H1 (cell line): Measurements from ENCODE around the gene SEMA3D. TPM values are rescaled to one million over a fixed set of nuclear protein-coding genes. Genes with fewer than 3 reads are reported as not detected.

Source experiments
- HDAC6 ChIP-seq: IDR thresholded peaks from one replicate; pipeline ENCODE4 v1.7.1; 2012; ENCODE audit warnings: low read depth, mild to moderate bottlenecking, inconsistent platforms, low read length, moderate library complexity
- KDM4A ChIP-seq: IDR thresholded peaks from one replicate; pipeline ENCODE4 v1.7.1; 2012; ENCODE audit warnings: low read depth, mild to moderate bottlenecking, moderate library complexity, low read length, inconsistent platforms; ENCODE audit not compliant: severe bottlenecking
- RBBP5 ChIP-seq: IDR thresholded peaks from 2 replicates; pipeline ENCODE4 v1.7.1; 2012; ENCODE audit warnings: low read depth, mild to moderate bottlenecking, inconsistent platforms, low read length, moderate library complexity, borderline replicate concordance
- RXRA ChIP-seq: IDR thresholded peaks from 2 replicates; pipeline ENCODE4 v1.6.1; 2011; ENCODE audit warnings: low read depth, mild to moderate bottlenecking, low read length, moderate library complexity; ENCODE audit not compliant: insufficient read depth
- SUZ12 ChIP-seq: fragments of 200-600 bp; sonication (generic); IDR thresholded peaks from 2 replicates; pipeline ENCODE4 v1.6.1; 2012; ENCODE audit warnings: mild to moderate bottlenecking, inconsistent platforms, low read length, moderate library complexity, mixed read lengths
- polyA plus RNA-seq, 7 experiments: library from polyadenylated mRNA; depleted of rRNA in 3 of 7; stranded (reverse) in 5 of 7; unstranded in 2 of 7; fragments of >200 nt in 5 of 7; fragments of 200-250 nt in 2 of 7; gene quantifications; 1 replicate in 5 of 7; 2 replicates in 1 of 7; 4 replicates in 1 of 7; pipeline versions ENCODE4 v1.2.1 to v1.2.3, GENCODE V29; 2011 to 2013; ENCODE audit warnings: missing spikeins in 2 of 7, mixed read lengths in 2 of 7
- total RNA-seq: library from RNA; stranded (reverse); fragmentation: NEBNext Ultra II Directional; extraction: Animal tissue kit (Norgen Biotek cat#: 25700); gene quantifications from 2 replicates; pipeline ENCODE4 v1.2.1, GENCODE V29; 2021
- TF ChIP-seq, protein P1 (sequence below): fragments of 300-600 bp; sonication (generic); IDR thresholded peaks from 2 replicates; pipeline ENCODE4 v1.7.1; 2012; ENCODE audit warnings: low read length, moderate library complexity, mild to moderate bottlenecking, inconsistent platforms; ENCODE audit not compliant: insufficient replicate concordance

SEMA3D gene
- total and polyA plus RNA-seq, 2 of the 8 experiments (the other 6 are each of a cell fraction or from before 2014, with no cell fraction given), result 1.6 to 3.5 TPM

DNA sequence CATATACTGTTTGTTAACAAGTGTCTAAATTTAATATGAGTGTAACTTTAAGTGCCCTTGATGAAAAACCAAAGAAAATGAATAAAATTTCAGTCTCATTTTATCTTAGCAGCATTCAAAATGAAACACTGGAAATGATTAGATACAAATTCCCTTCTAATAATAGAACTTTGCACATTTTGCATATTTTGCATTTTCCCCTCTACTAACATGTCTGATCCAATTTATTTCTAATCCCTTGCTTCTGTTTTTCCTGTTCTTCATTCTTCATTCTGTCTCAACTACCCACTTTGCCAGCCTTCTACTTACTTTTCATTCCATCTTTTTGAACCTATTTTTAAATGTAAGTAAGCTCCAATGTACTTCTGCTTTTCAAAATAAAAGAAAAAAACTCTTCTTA lies 42.7 kb upstream of the SEMA3D start (continued):
- TF ChIP-seq, protein P1, sequence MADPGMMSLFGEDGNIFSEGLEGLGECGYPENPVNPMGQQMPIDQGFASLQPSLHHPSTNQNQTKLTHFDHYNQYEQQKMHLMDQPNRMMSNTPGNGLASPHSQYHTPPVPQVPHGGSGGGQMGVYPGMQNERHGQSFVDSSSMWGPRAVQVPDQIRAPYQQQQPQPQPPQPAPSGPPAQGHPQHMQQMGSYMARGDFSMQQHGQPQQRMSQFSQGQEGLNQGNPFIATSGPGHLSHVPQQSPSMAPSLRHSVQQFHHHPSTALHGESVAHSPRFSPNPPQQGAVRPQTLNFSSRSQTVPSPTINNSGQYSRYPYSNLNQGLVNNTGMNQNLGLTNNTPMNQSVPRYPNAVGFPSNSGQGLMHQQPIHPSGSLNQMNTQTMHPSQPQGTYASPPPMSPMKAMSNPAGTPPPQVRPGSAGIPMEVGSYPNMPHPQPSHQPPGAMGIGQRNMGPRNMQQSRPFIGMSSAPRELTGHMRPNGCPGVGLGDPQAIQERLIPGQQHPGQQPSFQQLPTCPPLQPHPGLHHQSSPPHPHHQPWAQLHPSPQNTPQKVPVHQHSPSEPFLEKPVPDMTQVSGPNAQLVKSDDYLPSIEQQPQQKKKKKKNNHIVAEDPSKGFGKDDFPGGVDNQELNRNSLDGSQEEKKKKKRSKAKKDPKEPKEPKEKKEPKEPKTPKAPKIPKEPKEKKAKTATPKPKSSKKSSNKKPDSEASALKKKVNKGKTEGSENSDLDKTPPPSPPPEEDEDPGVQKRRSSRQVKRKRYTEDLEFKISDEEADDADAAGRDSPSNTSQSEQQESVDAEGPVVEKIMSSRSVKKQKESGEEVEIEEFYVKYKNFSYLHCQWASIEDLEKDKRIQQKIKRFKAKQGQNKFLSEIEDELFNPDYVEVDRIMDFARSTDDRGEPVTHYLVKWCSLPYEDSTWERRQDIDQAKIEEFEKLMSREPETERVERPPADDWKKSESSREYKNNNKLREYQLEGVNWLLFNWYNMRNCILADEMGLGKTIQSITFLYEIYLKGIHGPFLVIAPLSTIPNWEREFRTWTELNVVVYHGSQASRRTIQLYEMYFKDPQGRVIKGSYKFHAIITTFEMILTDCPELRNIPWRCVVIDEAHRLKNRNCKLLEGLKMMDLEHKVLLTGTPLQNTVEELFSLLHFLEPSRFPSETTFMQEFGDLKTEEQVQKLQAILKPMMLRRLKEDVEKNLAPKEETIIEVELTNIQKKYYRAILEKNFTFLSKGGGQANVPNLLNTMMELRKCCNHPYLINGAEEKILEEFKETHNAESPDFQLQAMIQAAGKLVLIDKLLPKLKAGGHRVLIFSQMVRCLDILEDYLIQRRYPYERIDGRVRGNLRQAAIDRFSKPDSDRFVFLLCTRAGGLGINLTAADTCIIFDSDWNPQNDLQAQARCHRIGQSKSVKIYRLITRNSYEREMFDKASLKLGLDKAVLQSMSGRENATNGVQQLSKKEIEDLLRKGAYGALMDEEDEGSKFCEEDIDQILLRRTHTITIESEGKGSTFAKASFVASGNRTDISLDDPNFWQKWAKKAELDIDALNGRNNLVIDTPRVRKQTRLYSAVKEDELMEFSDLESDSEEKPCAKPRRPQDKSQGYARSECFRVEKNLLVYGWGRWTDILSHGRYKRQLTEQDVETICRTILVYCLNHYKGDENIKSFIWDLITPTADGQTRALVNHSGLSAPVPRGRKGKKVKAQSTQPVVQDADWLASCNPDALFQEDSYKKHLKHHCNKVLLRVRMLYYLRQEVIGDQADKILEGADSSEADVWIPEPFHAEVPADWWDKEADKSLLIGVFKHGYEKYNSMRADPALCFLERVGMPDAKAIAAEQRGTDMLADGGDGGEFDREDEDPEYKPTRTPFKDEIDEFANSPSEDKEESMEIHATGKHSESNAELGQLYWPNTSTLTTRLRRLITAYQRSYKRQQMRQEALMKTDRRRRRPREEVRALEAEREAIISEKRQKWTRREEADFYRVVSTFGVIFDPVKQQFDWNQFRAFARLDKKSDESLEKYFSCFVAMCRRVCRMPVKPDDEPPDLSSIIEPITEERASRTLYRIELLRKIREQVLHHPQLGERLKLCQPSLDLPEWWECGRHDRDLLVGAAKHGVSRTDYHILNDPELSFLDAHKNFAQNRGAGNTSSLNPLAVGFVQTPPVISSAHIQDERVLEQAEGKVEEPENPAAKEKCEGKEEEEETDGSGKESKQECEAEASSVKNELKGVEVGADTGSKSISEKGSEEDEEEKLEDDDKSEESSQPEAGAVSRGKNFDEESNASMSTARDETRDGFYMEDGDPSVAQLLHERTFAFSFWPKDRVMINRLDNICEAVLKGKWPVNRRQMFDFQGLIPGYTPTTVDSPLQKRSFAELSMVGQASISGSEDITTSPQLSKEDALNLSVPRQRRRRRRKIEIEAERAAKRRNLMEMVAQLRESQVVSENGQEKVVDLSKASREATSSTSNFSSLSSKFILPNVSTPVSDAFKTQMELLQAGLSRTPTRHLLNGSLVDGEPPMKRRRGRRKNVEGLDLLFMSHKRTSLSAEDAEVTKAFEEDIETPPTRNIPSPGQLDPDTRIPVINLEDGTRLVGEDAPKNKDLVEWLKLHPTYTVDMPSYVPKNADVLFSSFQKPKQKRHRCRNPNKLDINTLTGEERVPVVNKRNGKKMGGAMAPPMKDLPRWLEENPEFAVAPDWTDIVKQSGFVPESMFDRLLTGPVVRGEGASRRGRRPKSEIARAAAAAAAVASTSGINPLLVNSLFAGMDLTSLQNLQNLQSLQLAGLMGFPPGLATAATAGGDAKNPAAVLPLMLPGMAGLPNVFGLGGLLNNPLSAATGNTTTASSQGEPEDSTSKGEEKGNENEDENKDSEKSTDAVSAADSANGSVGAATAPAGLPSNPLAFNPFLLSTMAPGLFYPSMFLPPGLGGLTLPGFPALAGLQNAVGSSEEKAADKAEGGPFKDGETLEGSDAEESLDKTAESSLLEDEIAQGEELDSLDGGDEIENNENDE, result no peak
- TF ChIP-seq HDAC6 (no peak), KDM4A (no peak), SUZ12 (no peak), RBBP5 (no peak), RXRA (no peak)
